ENCODE measurements around the gene PCGF3.
"Not testable (repeated sequence)": the region's sequence is repeated elsewhere in the genome, so short reads cannot be mapped to it uniquely, and the experiment has no call there.

Gene PCGF3

GRCh38 chr4:664713-665231, 40.9 kb upstream of the PCGF3 start:
- in situ Hi-C loops (cut with MboI; ENCODE audit: low pct_unique_long_range_greater_than_20kb, low sequenced_read_pairs, unreplicated experiment), result no loop called here
- DNase-seq (ENCODE audit: low spot score), result no peak
- no peak for TF ChIP-seq CTCF (IDR thresholded peaks at IDR 0.05; ENCODE audit: extremely low read depth, insufficient read depth, missing control alignments)

- no peak for DNase-seq (ENCODE audit: low spot score)
- TF ChIP-seq CTCF (IDR thresholded peaks at IDR 0.05; ENCODE audit: extremely low read depth, insufficient read depth, missing control alignments), result no peak
Observed at GRCh38 chr4:665381-665750, 40.3 kb upstream of the PCGF3 start.

GRCh38 chr4:665751-666435, 39.7 kb upstream of the PCGF3 start:
- DNase-seq (ENCODE audit: low spot score), result no peak
- no peak for TF ChIP-seq CTCF (IDR thresholded peaks at IDR 0.05; ENCODE audit: extremely low read depth, insufficient read depth, missing control alignments)
- in situ Hi-C loops (cut with MboI; ENCODE audit: low pct_unique_long_range_greater_than_20kb, low sequenced_read_pairs, unreplicated experiment), result no loop called here

More at GRCh38 chr4:665381-665750, 40.3 kb upstream of the PCGF3 start:
- in situ Hi-C loops (cut with MboI; ENCODE audit: low pct_unique_long_range_greater_than_20kb, low sequenced_read_pairs, unreplicated experiment), result no loop called here

GRCh38 chr4:666436-666810, 39.2 kb upstream of the PCGF3 start:
- in situ Hi-C loops (cut with MboI; ENCODE audit: low pct_unique_long_range_greater_than_20kb, low sequenced_read_pairs, unreplicated experiment), result no loop called here
- no peak for DNase-seq (ENCODE audit: low spot score)
- no peak for TF ChIP-seq CTCF (IDR thresholded peaks at IDR 0.05; ENCODE audit: extremely low read depth, insufficient read depth, missing control alignments)

- in situ Hi-C loops (cut with MboI; ENCODE audit: low pct_unique_long_range_greater_than_20kb, low sequenced_read_pairs, unreplicated experiment), result no loop called here
Observed at GRCh38 chr4:666822-667544, 38.6 kb upstream of the PCGF3 start.

GRCh38 chr4:667545-667925, 38.1 kb upstream of the PCGF3 start:
- DNase-seq (ENCODE audit: low spot score), result no peak
- TF ChIP-seq CTCF (IDR thresholded peaks at IDR 0.05; ENCODE audit: extremely low read depth, insufficient read depth, missing control alignments), result no peak
- in situ Hi-C loops (cut with MboI; ENCODE audit: low pct_unique_long_range_greater_than_20kb, low sequenced_read_pairs, unreplicated experiment), result no loop called here

More at GRCh38 chr4:666822-667544, 38.6 kb upstream of the PCGF3 start:
- no peak for TF ChIP-seq CTCF (IDR thresholded peaks at IDR 0.05; ENCODE audit: extremely low read depth, insufficient read depth, missing control alignments)
- no peak for DNase-seq (ENCODE audit: low spot score)

- DNase-seq (ENCODE audit: low spot score); in situ Hi-C loops (cut with MboI; ENCODE audit: low pct_unique_long_range_greater_than_20kb, low sequenced_read_pairs, unreplicated experiment): not testable (repeated sequence)
Observed at GRCh38 chr4:668219-668618, 37.4 kb upstream of the PCGF3 start.

GRCh38 chr4:669806-670559, 35.6 kb upstream of the PCGF3 start:
- in situ Hi-C loops (cut with MboI; ENCODE audit: low pct_unique_long_range_greater_than_20kb, low sequenced_read_pairs, unreplicated experiment); DNase-seq (ENCODE audit: low spot score): not testable (repeated sequence)

Data from GM13977 (cell line).